Epithelial cell of umbilical artery (primary cell): ENCODE measurements around the gene DMRT3. TPM values are rescaled to one million over a fixed set of nuclear protein-coding genes. Genes with fewer than 3 reads are reported as not detected.

Source experiments
- total RNA-seq: library from RNA; depleted of rRNA; stranded (reverse); fragments of >200 nt; gene quantifications from 2 replicates; pipeline ENCODE4 v1.2.3, GENCODE V29; 2014

The DMRT3 gene
- not detected in 2 replicates for total RNA-seq

GRCh38 chr9:976258-976942 is at the start of gene DMRT3:
TSS of gene DMRT3 (plus strand) at chr9:976655. CDS start at chr9:977002, 347 bp downstream.

Other genes starting within 250 kb of the DMRT3 start
- not detected in 2 replicates for gene DMRT1, start 135.0 kb upstream of the DMRT3 start, total RNA-seq
- not detected in 2 replicates for gene DMRT2, start 73.7 kb downstream of the DMRT3 start, total RNA-seq